ENCODE measurements around the gene CD38.
"Not testable (repeated sequence)": the region's sequence is repeated elsewhere in the genome, so short reads cannot be mapped to it uniquely, and the experiment has no call there.

CD38 gene

DNA sequence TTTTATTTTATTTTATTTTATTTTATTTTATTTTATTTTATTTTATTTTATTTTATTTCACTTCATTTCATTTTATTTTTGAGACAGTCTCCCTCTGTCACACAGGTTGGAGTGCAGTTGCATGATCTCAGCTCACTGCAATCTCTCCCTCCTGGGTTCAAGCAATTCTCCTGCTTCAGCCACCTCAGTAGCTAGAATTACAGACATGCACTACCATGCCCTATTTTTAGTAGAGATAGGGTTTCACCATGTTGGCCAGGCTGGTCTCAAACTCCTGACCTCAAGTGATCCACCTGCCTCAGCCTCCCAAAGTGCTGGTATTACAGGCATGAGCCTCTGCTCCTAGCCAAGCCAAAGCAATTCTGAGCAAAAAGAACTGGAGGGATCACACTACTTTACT, 24.4 kb downstream of the CD38 start:
- not testable (repeated sequence) for DNase-seq

- DNase-seq, result peak; percentile 18
Measured at GRCh38 chr4:15805583-15806517, 27.7 kb downstream of the CD38 start.

- no peak for DNase-seq
Measured at GRCh38 chr4:15809058-15809457, 30.9 kb downstream of the CD38 start.

- no peak for DNase-seq
Measured at GRCh38 chr4:15809466-15809865, 31.3 kb downstream of the CD38 start.

GRCh38 chr4:15811703-15812337, 33.7 kb downstream of the CD38 start:
- DNase-seq, result no peak

- no peak for DNase-seq
Measured at GRCh38 chr4:15832523-15833451, 54.7 kb downstream of the CD38 start.

DNA sequence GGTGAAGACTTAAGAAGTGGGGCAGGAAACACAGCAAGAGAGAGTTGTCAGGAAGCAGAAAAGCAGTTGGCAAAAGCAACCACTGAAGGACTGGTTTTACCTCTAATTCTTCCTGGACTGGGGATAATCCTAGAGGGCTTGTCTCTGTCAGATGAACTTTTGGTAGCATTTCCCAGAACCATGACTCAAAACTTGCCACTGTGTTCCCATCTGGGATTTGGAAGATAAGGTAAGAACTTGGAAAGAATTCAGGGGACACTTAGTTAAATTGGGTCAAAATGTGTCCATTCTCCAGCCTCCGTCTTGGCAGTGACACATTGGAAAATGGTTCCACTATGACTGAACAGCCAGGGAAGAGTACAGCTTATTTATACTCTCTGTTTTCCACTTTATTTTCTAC, 55.7 kb downstream of the CD38 start:
- no peak for DNase-seq

- DNase-seq, result no peak
Measured at GRCh38 chr4:15836362-15836761, 58.2 kb downstream of the CD38 start.

DNA sequence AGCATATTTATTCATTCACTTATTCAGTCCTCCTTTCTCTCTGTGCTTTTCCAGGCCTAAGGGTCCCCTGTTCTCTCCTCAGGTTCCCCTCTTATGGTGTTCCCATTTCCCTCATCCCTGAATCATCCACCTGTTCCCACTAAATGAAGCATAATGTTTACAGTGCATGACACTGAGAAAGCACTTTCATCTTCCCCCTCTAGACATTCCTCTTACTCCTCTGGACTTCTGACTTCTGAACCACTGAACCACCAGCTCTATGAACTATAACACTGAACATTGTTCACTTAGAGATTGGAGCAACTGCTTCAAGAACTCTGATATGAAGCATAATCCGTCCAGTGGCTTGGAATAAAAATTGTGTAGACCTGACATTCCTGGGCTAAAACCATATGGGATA, 59.5 kb downstream of the CD38 start:
- DNase-seq, result no peak

- not testable (repeated sequence) for DNase-seq
Measured at GRCh38 chr4:15841194-15841730, 63.1 kb downstream of the CD38 start.

DNA sequence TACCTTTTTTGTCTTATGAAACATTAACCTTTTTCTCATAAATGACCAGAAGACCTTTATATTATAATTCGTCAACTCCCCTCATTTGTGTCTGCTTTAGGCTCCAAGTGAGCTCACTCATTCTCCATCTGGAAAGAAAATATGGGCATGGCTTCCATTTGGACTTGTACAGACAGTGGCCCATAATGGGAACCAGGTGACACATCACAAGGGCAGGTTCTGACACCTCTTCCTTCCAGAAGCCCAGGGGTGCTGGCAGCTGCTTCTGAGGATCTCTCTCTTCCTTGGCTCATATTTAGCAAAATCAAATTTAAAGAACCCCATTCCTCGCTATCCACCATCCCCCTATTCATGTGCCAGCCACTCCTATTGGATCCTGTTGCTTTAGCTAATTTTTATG, 69.6 kb downstream of the CD38 start:
- no peak for DNase-seq

DNA sequence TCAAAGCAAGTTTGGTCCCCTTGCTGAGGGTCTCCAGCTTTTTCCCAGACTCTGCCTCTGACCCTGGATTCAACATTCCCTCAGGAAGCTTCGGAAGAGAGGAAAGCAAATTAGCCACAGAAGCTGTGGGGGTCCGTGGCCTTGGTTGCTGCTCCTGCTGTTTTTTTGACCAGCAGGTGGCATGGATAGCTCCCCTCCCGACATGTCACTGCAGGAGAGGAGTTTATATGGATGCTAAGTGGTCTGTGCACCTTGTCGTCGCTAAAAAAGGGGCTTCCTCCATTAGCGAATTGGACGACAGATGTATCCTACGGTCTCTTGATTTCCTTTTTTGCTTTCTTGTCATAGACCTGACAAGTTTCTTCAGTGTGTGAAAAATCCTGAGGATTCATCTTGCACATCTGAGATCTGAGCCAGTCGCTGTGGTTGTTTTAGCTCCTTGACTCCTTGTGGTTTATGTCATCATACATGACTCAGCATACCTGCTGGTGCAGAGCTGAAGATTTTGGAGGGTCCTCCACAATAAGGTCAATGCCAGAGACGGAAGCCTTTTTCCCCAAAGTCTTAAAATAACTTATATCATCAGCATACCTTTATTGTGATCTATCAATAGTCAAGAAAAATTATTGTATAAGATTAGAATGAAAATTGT, 70.2 kb downstream of the CD38 start:
- no peak for DNase-seq

DNA sequence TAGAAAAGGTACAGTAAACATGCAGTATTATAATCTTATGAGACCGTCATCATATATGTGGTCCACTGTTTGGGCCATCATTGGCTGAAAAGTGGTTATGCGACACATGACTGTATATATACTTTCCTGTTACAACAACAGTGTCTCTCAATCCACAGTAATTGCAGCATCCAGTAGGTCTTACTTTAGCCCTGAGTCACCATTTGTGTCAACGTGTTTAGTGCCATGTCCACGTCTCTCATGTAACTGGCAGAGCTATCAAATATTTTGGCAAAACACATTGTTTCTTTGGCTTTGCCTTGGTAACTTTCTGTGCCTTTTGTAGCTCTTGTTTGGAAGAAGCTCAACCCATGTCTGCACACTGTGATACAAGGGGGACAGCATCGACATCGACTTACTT, 73.8 kb downstream of the CD38 start:
- no peak for DNase-seq

DNA sequence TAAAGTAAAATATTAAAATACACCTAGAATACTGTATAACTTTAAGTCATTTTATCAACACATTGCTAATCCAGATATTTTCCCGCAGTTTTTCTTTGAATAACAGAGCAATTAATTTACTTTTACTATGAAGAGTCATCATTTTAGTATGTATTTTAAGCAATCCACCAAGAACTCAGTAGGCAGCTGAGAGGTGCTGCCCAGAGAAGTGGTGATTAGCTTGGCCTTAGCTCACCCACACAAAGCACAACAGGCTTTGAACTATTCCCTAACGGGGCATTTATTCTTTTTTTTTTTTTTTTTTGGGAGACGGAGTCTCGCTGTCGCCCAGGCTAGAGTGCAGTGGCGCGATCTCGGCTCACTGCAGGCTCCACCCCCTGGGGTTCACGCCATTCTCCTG, 74.4 kb downstream of the CD38 start:
- no peak for DNase-seq

- no peak for DNase-seq
Measured at GRCh38 chr4:15853345-15853744, 75.2 kb downstream of the CD38 start.

- no peak for DNase-seq
Measured at GRCh38 chr4:15855804-15856475, 77.8 kb downstream of the CD38 start.

DNA sequence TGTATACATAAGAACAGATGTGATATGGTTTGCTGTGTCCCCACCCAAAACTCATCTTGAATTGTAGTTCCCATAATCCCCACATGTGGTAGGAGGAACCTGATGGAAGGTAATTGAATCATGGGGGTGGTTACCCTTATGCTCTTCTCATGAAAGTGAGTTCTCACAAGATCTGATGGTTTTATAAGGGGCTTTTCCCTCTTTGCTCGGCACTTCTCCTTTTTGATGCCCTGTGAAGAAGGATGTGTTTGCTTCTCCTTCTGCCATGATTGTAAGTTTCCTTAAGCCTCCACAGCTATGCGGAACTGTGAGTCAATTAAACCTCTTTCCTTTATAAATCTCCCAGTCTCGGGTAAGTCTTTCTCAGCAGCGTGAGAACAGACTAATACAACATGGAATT, 83.1 kb downstream of the CD38 start:
- DNase-seq, result not testable (repeated sequence)

DNA sequence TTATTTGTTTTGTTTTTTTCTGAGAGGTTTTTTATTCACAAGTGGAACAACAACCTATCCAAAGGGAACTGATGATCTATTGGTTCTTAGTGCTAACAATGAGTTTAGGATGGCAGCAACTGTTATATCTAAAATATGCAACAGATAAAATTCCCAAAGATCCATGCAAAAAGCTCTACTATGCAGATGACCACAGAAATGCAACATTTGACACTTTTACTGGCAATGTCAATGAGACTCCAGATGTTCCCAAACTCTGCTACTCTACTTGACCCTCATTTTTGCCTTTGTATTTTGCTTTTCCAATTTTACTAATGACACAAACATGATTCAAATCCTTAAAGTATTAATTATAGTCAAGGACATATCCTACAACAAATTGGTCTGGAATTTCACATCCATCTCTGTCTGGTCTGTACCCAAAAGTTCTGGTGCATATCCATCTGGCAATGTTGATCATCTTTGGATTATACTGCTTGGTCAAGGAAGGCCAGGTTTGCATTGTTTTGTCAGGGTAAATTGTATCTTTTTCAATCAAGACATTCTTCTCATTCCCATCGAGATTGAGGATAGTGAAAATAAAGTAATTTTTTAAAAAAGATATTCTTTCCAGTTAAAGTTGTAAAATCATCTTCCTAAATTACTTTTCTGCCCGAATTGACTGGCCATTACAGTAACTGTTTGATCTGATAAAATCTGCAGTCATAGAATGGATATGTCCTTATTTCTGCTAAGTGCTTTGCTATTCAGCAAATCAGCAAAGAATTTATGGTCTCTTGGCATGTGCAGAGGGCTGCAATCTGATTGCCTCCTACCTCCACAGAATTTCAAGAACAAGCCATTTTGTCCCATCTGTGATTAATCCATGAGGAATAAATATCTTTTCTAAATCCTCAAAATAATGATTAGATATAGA, 86.8 kb downstream of the CD38 start:
- no peak for DNase-seq

DNA sequence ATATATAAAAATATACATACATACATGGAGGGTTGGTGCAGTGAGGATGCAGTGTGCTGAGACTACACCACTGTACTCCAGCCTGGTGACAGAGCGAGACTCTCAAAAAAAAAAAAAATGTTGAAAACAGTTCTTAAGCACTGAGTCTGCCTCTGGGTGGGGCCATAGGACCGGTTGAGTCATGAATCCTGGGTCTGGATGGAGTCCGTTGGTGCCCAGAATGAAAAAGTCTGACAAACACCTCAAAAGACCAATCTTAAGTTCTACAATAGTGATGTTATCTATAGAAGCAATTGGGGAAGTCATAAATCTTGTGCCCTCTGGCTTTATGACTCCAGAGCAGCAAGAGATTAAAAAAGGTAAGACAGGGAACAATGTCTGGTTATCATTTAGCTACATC, 90.0 kb downstream of the CD38 start:
- no peak for DNase-seq

DNA sequence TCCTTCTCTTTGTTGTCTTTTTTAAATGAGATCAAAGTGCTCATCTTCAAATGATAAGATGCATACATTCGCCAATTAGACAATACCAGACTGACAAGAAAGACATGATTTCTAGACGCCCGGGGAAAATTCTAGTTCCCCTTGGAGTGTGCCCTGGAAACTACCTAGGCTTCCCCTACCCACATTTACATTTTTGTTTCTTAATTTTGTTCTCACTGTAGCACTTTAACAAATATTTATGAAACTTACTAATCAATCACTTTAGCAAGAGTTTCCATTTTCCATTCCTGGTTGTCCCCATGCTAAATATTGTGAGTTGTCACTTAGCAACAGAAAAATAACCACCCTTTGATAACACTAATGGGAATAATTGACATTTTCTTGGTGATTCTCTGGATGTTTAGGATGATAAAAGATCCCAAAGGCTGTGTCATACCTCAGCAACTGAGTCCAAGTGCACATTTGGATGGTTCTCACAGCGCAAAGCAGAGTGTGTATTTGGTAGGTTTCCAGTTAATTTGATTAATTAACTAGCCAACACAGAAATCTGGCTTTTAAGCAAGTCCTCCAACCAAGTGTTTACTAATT, 90.8 kb downstream of the CD38 start:
- DNase-seq, result no peak
